Measurements from ENCODE around the gene MED16.

GRCh38 chr19:835210-835810 is 57.7 kb downstream of the MED16 start:
- TF ChIP-seq GATA2 (IDR thresholded peaks at IDR 0.05; ENCODE audit: low read depth, low read length) (no peak), GATA3 (IDR thresholded peaks at IDR 0.05; ENCODE audit: low read depth, low read length) (no peak)
